GM08714 (cell line): ENCODE measurements around the gene SZT2.

Experiments
- H3K4me3 ChIP-seq: fragments of 200-500 bp; sonication (Bioruptor generic); 2 replicates; pipeline ENCODE4 v1.5.1; 2014; ENCODE audit warnings: mild to moderate bottlenecking, low read length, inconsistent platforms
- ZNF274 ChIP-seq: IDR thresholded peaks from 2 replicates; pipeline ENCODE4 v1.6.1; 2012; ENCODE audit warnings: mild to moderate bottlenecking, low read depth, low read length

Gene SZT2

GRCh38 chr1:43444151-43444828 lies 54.6 kb downstream of the SZT2 start:
- no peak for TF ChIP-seq ZNF274
- no peak overlapping the region for H3K4me3 ChIP-seq

- H3K4me3 ChIP-seq, result no peak overlapping the region
- no peak for TF ChIP-seq ZNF274
These were observed 55.1 kb downstream of the SZT2 start for GRCh38 chr1:43444836-43445235.

- no peak for TF ChIP-seq ZNF274
- H3K4me3 ChIP-seq, result no peak overlapping the region
These were observed 56.1 kb downstream of the SZT2 start for GRCh38 chr1:43445606-43446387.

- TF ChIP-seq ZNF274, result no peak
- no peak overlapping the region for H3K4me3 ChIP-seq
These were observed 56.7 kb downstream of the SZT2 start for GRCh38 chr1:43446388-43446740.

GRCh38 chr1:43446881-43447835 lies 57.5 kb downstream of the SZT2 start:
- TF ChIP-seq ZNF274, result no peak
- no peak overlapping the region for H3K4me3 ChIP-seq

- no peak for TF ChIP-seq ZNF274
- no peak overlapping the region for H3K4me3 ChIP-seq
These were observed 58.4 kb downstream of the SZT2 start for GRCh38 chr1:43447891-43448708.

GRCh38 chr1:43448955-43449707 lies 59.4 kb downstream of the SZT2 start:
- no peak for TF ChIP-seq ZNF274
- no peak overlapping the region for H3K4me3 ChIP-seq

GRCh38 chr1:43449708-43450069 lies 60.0 kb downstream of the SZT2 start:
- no peak for TF ChIP-seq ZNF274

GRCh38 chr1:43450251-43450941 lies 60.7 kb downstream of the SZT2 start:
- no peak for TF ChIP-seq ZNF274
- H3K4me3 ChIP-seq, result no peak overlapping the region

More at GRCh38 chr1:43449708-43450069, 60.0 kb downstream of the SZT2 start:
- no peak overlapping the region for H3K4me3 ChIP-seq

- no peak for TF ChIP-seq ZNF274
- no peak overlapping the region for H3K4me3 ChIP-seq
These were observed 61.5 kb downstream of the SZT2 start for GRCh38 chr1:43451157-43451591.

- H3K4me3 ChIP-seq, result no peak overlapping the region
- no peak for TF ChIP-seq ZNF274
These were observed 62.2 kb downstream of the SZT2 start for GRCh38 chr1:43451701-43452532.
